Panc1 (cell line): ENCODE measurements around the gene THBS2. TPM values are rescaled to one million over a fixed set of nuclear protein-coding genes. Genes with fewer than 3 reads are reported as not detected.

ENCODE experiments used
- ATAC-seq: fragments of 200-7000 bp; cut with Tn5 transposase; 2 replicates; pipeline ENCODE4 v1.9.1; 2020; ENCODE audit warnings: mild to moderate bottlenecking, moderate library complexity
- BruUV-seq: library from RNA; stranded (reverse); fragments of 400-500 nt; replicated peaks from 2 replicates; lab custom pipeline; 2021; lab: Mats Ljungman, UMichigan
- CTCF ChIA-PET: fragments of 300-600 bp; sonication (Branson Sonifier 250); formaldehyde crosslinking; loops from one replicate; lab custom pipeline; 2022; ENCODE audit warnings: antibody characterized with exemption; lab: Charles Lee
- POLR2A ChIA-PET: fragments of 300-600 bp; sonication (Branson Sonifier 250); formaldehyde crosslinking; loops from one replicate; lab custom pipeline; 2022; ENCODE audit warnings: antibody characterized with exemption; lab: Charles Lee
- DNase-seq: peaks from one replicate; pipeline ENCODE4 v3.0.0-alpha.2; 2010; ENCODE audit warnings: low read depth, low spot score
- H3K27ac ChIP-seq: 2 replicates; pipeline ENCODE4 v1.5.1; 2011; ENCODE audit warnings: mild to moderate bottlenecking, low read length, inconsistent platforms
- H3K27me3 ChIP-seq: fragments of 200-500 bp; sonication (Bioruptor generic); 2 replicates; pipeline ENCODE4 v1.6.0; 2014; ENCODE audit warnings: low read length, inconsistent platforms; ENCODE audit not compliant: control insufficient read depth, insufficient read depth
- H3K36me3 ChIP-seq: fragments of 200-500 bp; sonication (Bioruptor generic); 2 replicates; pipeline ENCODE4 v1.5.1; 2014; ENCODE audit warnings: inconsistent platforms, mild to moderate bottlenecking, low read length, moderate library complexity; ENCODE audit not compliant: control insufficient read depth, insufficient read depth
- H3K4me1 ChIP-seq: 2 replicates; pipeline ENCODE4 v1.5.1; 2011; ENCODE audit warnings: inconsistent platforms, mild to moderate bottlenecking, low read length, moderate library complexity; ENCODE audit not compliant: control insufficient read depth, insufficient read depth
- H3K4me3 ChIP-seq, 2 experiments: 2 replicates each; pipeline ENCODE4 v1.5.1; 2011 to 2012; ENCODE audit warnings: low read depth in 2 of 2, low read length in 2 of 2, mild to moderate bottlenecking in 2 of 2, inconsistent platforms in 1 of 2, moderate library complexity in 1 of 2
- H3K9me3 ChIP-seq: fragments of 200-500 bp; sonication (Bioruptor generic); 2 replicates; pipeline ENCODE4 v1.5.1; 2014; ENCODE audit warnings: low read depth, mild to moderate bottlenecking, inconsistent platforms, low read length, moderate library complexity; ENCODE audit not compliant: control insufficient read depth, insufficient read depth
- POLR2AphosphoS5 ChIP-seq: IDR thresholded peaks from 2 replicates; pipeline ENCODE4 v1.6.1; 2012; ENCODE audit warnings: mild to moderate bottlenecking, low read depth, low read length, moderate library complexity
- SIN3A ChIP-seq: IDR thresholded peaks from 2 replicates; pipeline ENCODE4 v1.6.1; 2012; ENCODE audit warnings: low read depth, mild to moderate bottlenecking, low read length, moderate library complexity, borderline replicate concordance; ENCODE audit not compliant: insufficient read depth
- TCF7L2 ChIP-seq: IDR thresholded peaks from 2 replicates; pipeline ENCODE4 v1.6.1; 2011; ENCODE audit warnings: mild to moderate bottlenecking, low read depth, low read length, inconsistent platforms
- in situ Hi-C: cut with HindIII; loops from 2 replicates; pipeline ENCODE4 v1.10.0; 2016; ENCODE audit warnings: low sequenced_read_pairs, low pct_unique_long_range_greater_than_20kb
- intact Hi-C: fragments of 100-400 bp; cut with micrococcal nuclease; formaldehyde crosslinking; loops from one replicate; pipeline ENCODE4 v1.10.0; 2022; ENCODE audit not compliant: unreplicated experiment
- total RNA-seq: library from RNA; stranded (reverse); gene quantifications from one replicate; pipeline ENCODE4 v1.2.1, GENCODE V29; 2021; ENCODE audit not compliant: unreplicated experiment
- TF ChIP-seq, protein P1 (sequence below): fragments of 450-650 bp; IDR thresholded peaks from 2 replicates; pipeline ENCODE4 v1.5.1; 2017; ENCODE audit warnings: mild to moderate bottlenecking
- TF ChIP-seq, protein P2 (sequence below), 2 experiments: IDR thresholded peaks; 2 replicates each; pipeline ENCODE4 v1.6.1; 2011 to 2012; ENCODE audit warnings: low read depth in 2 of 2, control low read depth in 1 of 2, low read length in 1 of 2, mild to moderate bottlenecking in 1 of 2, moderate library complexity in 1 of 2; ENCODE audit not compliant: insufficient read depth in 1 of 2

The THBS2 gene
- total RNA-seq, 1 experiment from 2014 or later, result 0.05 TPM

GRCh38 chr6:169177516-169178166 is 76.0 kb downstream of the THBS2 start:
- CTCF ChIA-PET, result no interaction called here
- H3K4me3 ChIP-seq, result no peak overlapping the region
- no TSS peak for BruUV-seq

GRCh38 chr6:169176361-169176991 is 77.2 kb downstream of the THBS2 start:
- no peak overlapping the region for H3K27ac ChIP-seq
- POLR2A ChIA-PET, result no interaction called here
- intact Hi-C loops, result no loop called here
- H3K9me3 ChIP-seq, result no peaks in the 10 kb centered on the region
- in situ Hi-C loops, result no loop called here
- H3K4me1 ChIP-seq, result peaks cover 7% of the 10 kb centered on the region; the same call in 1 of the 2 replicates
- TF ChIP-seq, protein P1, sequence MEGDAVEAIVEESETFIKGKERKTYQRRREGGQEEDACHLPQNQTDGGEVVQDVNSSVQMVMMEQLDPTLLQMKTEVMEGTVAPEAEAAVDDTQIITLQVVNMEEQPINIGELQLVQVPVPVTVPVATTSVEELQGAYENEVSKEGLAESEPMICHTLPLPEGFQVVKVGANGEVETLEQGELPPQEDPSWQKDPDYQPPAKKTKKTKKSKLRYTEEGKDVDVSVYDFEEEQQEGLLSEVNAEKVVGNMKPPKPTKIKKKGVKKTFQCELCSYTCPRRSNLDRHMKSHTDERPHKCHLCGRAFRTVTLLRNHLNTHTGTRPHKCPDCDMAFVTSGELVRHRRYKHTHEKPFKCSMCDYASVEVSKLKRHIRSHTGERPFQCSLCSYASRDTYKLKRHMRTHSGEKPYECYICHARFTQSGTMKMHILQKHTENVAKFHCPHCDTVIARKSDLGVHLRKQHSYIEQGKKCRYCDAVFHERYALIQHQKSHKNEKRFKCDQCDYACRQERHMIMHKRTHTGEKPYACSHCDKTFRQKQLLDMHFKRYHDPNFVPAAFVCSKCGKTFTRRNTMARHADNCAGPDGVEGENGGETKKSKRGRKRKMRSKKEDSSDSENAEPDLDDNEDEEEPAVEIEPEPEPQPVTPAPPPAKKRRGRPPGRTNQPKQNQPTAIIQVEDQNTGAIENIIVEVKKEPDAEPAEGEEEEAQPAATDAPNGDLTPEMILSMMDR, result no peak
- TF ChIP-seq TCF7L2 (no peak), POLR2AphosphoS5 (no peak), SIN3A (no peak)
- TF ChIP-seq, protein P2, sequence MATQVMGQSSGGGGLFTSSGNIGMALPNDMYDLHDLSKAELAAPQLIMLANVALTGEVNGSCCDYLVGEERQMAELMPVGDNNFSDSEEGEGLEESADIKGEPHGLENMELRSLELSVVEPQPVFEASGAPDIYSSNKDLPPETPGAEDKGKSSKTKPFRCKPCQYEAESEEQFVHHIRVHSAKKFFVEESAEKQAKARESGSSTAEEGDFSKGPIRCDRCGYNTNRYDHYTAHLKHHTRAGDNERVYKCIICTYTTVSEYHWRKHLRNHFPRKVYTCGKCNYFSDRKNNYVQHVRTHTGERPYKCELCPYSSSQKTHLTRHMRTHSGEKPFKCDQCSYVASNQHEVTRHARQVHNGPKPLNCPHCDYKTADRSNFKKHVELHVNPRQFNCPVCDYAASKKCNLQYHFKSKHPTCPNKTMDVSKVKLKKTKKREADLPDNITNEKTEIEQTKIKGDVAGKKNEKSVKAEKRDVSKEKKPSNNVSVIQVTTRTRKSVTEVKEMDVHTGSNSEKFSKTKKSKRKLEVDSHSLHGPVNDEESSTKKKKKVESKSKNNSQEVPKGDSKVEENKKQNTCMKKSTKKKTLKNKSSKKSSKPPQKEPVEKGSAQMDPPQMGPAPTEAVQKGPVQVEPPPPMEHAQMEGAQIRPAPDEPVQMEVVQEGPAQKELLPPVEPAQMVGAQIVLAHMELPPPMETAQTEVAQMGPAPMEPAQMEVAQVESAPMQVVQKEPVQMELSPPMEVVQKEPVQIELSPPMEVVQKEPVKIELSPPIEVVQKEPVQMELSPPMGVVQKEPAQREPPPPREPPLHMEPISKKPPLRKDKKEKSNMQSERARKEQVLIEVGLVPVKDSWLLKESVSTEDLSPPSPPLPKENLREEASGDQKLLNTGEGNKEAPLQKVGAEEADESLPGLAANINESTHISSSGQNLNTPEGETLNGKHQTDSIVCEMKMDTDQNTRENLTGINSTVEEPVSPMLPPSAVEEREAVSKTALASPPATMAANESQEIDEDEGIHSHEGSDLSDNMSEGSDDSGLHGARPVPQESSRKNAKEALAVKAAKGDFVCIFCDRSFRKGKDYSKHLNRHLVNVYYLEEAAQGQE (IDR thresholded peaks at IDR 0.05; ENCODE audit: insufficient read depth in 1 of 2, low read depth in 2 of 2, low read length in 1 of 2), result no peak
- no TSS peak for BruUV-seq
- DNase-seq, result no peak
- no peaks in the 10 kb centered on the region for H3K36me3 ChIP-seq
- no peak overlapping the region for H3K4me3 ChIP-seq
- CTCF ChIA-PET, result no interaction called here
- no peak for ATAC-seq
- H3K27me3 ChIP-seq, result no peaks in the 10 kb centered on the region

More at GRCh38 chr6:169177516-169178166, 76.0 kb downstream of the THBS2 start:
- Histone ChIP-seq H3K27ac (no peak overlapping the region), H3K27me3 (no peaks in the 10 kb centered on the region), H3K4me1 (peaks cover under 1% of the 10 kb centered on the region; the same call in 1 of the 2 replicates), H3K36me3 (no peaks in the 10 kb centered on the region), H3K9me3 (no peaks in the 10 kb centered on the region)
- TF ChIP-seq TCF7L2 (no peak), SIN3A (no peak), POLR2AphosphoS5 (no peak)
- TF ChIP-seq, protein P1, result no peak
- TF ChIP-seq, protein P2 (IDR thresholded peaks at IDR 0.05; ENCODE audit: insufficient read depth in 1 of 2, low read depth in 2 of 2, low read length in 1 of 2), result no peak
- in situ Hi-C loops, result no loop called here
- intact Hi-C loops, result no loop called here
- ATAC-seq (no peak), DNase-seq (no peak)
- POLR2A ChIA-PET, result no interaction called here
